IPS-20b (cell line): ENCODE results near the gene LYSMD4.
"Not testable (repeated sequence)": the region's sequence is repeated elsewhere in the genome, so short reads cannot be mapped to it uniquely, and the experiment has no call there.

Experiments used
- H3K27ac ChIP-seq: one replicate; pipeline ENCODE4 v1.5.1; 2013; ENCODE audit warnings: low read length
- H3K27me3 ChIP-seq: 2 replicates; pipeline ENCODE4 v1.6.1; 2013; ENCODE audit warnings: mild to moderate bottlenecking, low read length, inconsistent platforms; ENCODE audit not compliant: insufficient read depth
- H3K36me3 ChIP-seq: 2 replicates; pipeline ENCODE4 v1.6.1; 2013; ENCODE audit warnings: low read depth, mild to moderate bottlenecking, inconsistent platforms, low read length, moderate library complexity; ENCODE audit not compliant: insufficient read depth
- H3K4me1 ChIP-seq: 2 replicates; pipeline ENCODE4 v1.6.1; 2013; ENCODE audit warnings: mild to moderate bottlenecking, control low read depth, inconsistent platforms, low read length, moderate library complexity; ENCODE audit not compliant: insufficient read depth
- H3K4me3 ChIP-seq: 2 replicates; pipeline ENCODE4 v1.5.1; 2013; ENCODE audit warnings: mild to moderate bottlenecking, low read length, inconsistent platforms
- H3K9ac ChIP-seq: 2 replicates; pipeline ENCODE4 v1.6.1; 2013; ENCODE audit warnings: low read depth, mild to moderate bottlenecking, inconsistent platforms, low read length, moderate library complexity
- H3K9me3 ChIP-seq: 2 replicates; pipeline ENCODE4 v1.6.1; 2013; ENCODE audit warnings: mild to moderate bottlenecking, low read depth, low read length, inconsistent platforms; ENCODE audit not compliant: insufficient read depth

Gene LYSMD4

DNA sequence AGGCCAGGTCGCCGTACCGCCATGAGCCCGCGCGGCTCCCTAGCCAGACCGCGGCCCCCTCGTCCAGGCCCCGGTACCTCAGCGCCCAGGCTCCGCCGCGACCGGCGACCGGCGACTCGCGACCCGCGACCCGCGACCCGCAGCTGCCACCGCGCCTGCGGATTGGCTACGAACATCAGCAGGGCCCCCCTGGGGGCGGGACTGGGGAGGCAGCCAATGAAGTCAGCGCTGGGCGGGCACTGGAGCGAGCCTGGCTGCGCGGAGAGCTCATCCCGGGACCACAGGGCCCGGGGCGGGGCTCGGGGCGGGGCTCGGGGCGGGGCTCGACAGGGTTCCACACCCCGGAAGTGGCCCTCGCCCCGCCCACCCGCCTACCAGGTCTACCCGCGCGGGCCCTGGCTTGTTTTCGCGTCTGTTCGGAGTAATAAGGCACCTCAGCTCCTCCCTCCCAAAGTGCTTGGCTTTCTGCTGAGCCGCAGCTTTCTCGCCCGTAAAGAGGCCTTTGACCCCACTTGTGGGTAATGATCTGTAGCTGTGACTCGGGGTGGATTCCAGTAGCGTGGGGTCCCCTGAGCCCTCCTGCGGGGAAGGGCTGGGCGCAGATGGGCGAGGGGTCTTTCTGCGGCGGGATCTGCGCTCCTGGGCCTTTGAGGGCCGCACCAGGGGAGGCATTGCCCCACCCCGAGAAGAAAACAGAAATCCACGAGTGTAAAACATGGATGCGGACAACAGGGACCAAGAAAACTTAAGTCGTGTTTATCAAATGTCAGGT lies at the start of gene LYSMD4:
Gene LYSMD4, minus strand, starts transcription at position 170 of the 772 bp plus-strand sequence. CDS start 1,438 bp downstream, outside the sequence.
- H3K9me3 ChIP-seq: no peaks in the 10 kb centered on the region
- peak within 1 kb of the TSS; percentile 93 for H3K27ac ChIP-seq
- H3K36me3 ChIP-seq: peaks cover 12% of the 10 kb centered on the region; the same call in 1 of the 2 replicates
- peaks cover 13% of the 10 kb centered on the region for H3K27me3 ChIP-seq
- peak within 1 kb of the TSS; percentile 69 for H3K4me3 ChIP-seq
- H3K9ac ChIP-seq: peak within 1 kb of the TSS; percentile 84
- peaks cover 14% of the 10 kb centered on the region for H3K4me1 ChIP-seq

DNA sequence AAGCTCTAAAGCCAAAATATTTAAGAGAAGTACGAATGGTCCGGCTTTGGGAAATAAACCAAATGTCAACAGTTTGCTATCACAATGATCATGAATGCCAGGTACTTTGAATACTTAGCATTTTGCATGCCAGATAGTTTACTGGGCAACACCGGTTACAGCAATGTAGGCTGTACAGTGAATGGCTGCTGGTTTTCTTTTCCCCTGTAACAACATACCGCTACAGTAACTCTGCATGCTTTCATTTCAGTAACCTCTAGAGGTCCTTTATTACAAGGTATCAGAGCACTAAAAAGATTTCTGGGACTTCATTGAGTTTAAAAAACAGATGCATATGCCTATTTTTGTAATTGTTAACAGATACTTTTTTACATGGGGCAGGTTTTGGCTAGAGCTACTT lies 48.8 kb upstream of the LYSMD4 start:
- not testable (repeated sequence) for H3K4me3 ChIP-seq, H3K9me3 ChIP-seq, H3K9ac ChIP-seq, H3K36me3 ChIP-seq, H3K27me3 ChIP-seq, H3K27ac ChIP-seq, H3K4me1 ChIP-seq

DNA sequence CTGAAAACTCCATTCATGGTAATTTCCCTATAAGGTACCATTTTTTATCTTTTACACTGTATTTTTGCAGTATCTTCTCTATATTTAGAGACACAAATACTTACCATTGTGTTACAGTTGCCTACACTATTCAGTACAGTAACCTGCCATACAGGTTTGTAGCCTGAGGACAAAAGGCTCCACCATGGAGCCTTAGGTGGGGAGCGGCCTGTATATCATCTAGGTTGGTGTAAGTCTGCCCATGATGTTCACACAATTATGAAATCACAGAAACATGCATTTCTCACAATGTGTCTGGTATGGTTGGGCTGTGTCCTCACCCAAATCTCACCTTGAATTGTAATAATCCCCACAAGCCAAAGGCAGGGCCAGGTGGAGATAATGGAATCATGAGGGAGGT lies 43.9 kb upstream of the LYSMD4 start:
- H3K9ac ChIP-seq: no peak overlapping the region
- H3K27me3 ChIP-seq: no peaks in the 10 kb centered on the region
- no peaks in the 10 kb centered on the region for H3K36me3 ChIP-seq
- H3K4me3 ChIP-seq: no peak overlapping the region
- no peaks in the 10 kb centered on the region for H3K4me1 ChIP-seq
- H3K27ac ChIP-seq: no peak overlapping the region
- H3K9me3 ChIP-seq: no peaks in the 10 kb centered on the region

DNA sequence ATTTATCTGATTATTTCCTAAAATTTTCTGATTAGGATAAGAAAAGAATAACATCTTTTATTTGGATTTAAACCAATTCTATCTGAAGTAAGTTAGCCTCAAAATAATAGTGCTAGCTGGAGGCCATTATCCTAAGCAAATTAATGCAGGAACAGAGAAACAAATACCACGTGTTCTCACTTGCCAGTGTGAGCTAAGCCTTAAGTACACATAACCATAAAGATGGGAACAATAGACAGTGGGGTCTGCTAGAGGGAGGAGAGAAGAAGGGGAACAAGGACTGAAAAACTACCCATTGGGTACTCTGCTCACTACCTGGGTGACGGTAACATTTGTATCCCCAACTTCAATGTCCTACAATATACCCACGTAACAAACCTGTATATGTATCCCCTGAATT lies 31.3 kb upstream of the LYSMD4 start:
- Histone ChIP-seq H3K4me3 (no peak overlapping the region), H3K27me3 (no peaks in the 10 kb centered on the region), H3K36me3 (no peaks in the 10 kb centered on the region), H3K9ac (no peak overlapping the region), H3K27ac (no peak overlapping the region), H3K9me3 (no peaks in the 10 kb centered on the region), H3K4me1 (no peaks in the 10 kb centered on the region)

DNA sequence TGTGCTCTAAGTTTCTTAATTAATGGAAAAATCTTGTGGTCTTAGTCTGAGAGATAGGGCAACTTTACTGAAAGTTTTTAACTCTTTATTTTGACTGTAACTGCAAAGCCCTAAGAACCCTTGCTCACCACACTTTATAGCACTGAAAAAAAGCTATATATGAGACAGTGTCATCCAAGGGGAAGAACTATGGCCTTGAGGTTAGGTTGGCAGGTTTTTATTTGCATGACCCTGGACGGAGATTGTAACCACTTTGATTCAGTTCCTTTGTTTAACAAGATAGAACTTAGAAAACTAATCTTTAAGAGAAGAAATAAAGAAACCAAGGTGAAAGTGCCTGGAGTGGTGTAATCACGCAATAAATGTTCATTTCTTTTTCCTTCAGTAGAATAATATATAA lies 30.6 kb upstream of the LYSMD4 start:
- Histone ChIP-seq H3K9ac (no peak overlapping the region), H3K36me3 (no peaks in the 10 kb centered on the region), H3K4me1 (no peaks in the 10 kb centered on the region)

DNA sequence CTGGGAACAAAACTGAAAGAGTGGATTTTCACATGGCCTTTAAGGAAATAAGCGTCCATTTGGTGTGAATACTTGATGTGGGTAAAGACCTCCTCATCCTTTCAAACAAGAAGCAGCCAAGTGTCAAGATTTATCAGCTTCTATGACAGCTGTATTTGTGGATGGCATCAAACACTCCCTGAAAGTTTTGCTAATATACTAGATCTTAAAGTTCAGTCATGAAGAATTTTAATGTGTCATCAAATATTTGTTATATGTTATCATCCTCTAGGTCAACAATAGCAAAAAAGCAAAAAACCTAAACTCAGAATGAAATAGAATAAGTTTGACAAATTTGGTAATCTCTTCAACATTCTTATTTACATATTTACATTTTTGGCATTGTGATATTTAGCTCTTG lies 29.1 kb upstream of the LYSMD4 start:
- no peak overlapping the region for H3K27ac ChIP-seq
- H3K36me3 ChIP-seq: no peaks in the 10 kb centered on the region
- H3K4me1 ChIP-seq: no peaks in the 10 kb centered on the region
- H3K9ac ChIP-seq: no peak overlapping the region
- H3K4me3 ChIP-seq: no peak overlapping the region
- H3K27me3 ChIP-seq: no peaks in the 10 kb centered on the region
- H3K9me3 ChIP-seq: no peaks in the 10 kb centered on the region

More for the DNA sequence above, 30.6 kb upstream of the LYSMD4 start:
- Histone ChIP-seq H3K27ac (no peak overlapping the region), H3K27me3 (no peaks in the 10 kb centered on the region), H3K9me3 (no peaks in the 10 kb centered on the region), H3K4me3 (no peak overlapping the region)

DNA sequence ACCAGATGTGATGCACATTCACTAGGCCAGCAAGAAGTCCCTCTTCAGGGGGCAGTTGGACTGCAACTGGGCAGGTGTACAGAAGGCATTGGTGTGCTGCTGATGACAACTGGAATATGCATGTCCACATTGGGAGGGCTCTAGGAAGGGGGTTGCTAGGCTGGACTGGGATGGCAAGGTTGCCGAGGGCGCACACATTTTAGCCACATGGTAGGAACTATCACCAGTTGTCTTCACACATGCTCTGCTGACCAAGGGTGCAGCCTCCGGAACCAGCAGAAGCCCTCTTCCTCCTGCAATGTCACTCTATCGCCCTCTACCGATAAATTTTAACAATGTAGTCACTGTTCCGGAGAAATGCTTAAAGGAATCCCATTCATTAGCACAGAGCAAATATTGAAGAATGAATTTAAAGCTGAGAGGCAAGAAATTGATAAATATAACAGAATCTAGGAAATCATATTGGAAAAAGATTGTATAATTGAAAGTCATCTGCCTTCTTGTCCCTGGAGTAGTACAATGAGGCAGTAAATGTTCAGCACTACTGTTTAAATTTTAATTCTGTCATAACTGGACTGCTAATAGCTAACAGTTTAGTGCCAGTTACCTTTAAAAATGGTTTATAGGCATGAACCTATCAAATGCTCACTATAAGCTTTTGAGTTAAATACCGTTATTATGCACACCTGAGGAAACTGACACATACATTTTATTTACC lies 22.6 kb upstream of the LYSMD4 start:
- no peak overlapping the region for H3K4me3 ChIP-seq
- H3K4me1 ChIP-seq: no peaks in the 10 kb centered on the region
- H3K9ac ChIP-seq: no peak overlapping the region
- no peaks in the 10 kb centered on the region for H3K9me3 ChIP-seq
- H3K27me3 ChIP-seq: peaks cover 10% of the 10 kb centered on the region; the same call in 1 of the 2 replicates
- H3K27ac ChIP-seq: no peak overlapping the region
- no peaks in the 10 kb centered on the region for H3K36me3 ChIP-seq

DNA sequence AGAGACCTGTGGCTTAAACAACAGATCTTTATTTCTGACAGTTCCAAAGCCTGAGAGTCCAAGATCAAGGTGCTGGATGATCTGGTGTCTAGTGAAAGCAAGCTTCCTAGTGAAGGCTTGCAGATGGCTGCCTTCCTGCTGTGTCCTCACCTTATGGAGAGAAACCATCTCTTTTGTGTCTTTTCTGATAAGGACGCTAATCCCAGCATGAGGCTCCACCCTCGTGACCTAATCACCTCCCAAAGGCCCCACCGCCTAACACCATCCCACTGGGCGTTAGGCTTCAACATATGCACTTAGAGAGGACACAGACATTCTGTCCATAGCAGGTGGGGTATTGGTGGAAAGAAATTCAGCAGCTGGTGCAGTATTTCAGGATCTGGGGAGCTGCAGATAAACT lies 19.8 kb upstream of the LYSMD4 start:
- Histone ChIP-seq H3K27me3 (peaks cover 10% of the 10 kb centered on the region; the same call in 1 of the 2 replicates), H3K4me1 (no peaks in the 10 kb centered on the region), H3K36me3 (no peaks in the 10 kb centered on the region)

DNA sequence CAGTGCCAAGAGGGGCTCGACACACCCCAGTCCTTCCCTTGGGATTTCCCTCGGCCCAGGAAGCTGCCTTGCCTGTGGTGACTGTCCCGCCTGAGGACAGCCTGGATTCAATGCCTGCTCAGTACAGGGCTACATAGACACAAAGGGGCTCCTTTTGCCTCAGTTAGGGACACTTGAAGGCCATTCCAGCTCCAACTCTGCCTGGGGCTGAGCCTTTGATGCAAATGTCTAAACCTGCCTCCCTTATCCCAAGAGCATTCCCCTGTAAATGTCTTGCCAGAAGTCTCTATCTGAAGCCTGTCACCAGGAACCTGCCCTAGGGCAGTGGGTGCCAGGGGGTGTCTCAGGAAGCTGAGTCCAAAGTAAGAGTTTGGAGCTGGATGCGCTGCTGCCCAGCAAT lies 19.3 kb upstream of the LYSMD4 start:
- Histone ChIP-seq H3K27ac (no peak overlapping the region), H3K36me3 (no peaks in the 10 kb centered on the region), H3K9ac (no peak overlapping the region), H3K9me3 (no peaks in the 10 kb centered on the region), H3K27me3 (peaks cover 10% of the 10 kb centered on the region; the same call in 1 of the 2 replicates), H3K4me1 (no peaks in the 10 kb centered on the region), H3K4me3 (no peak overlapping the region)

More for the DNA sequence above, 19.8 kb upstream of the LYSMD4 start:
- no peak overlapping the region for H3K27ac ChIP-seq
- H3K4me3 ChIP-seq: no peak overlapping the region
- H3K9ac ChIP-seq: no peak overlapping the region
- H3K9me3 ChIP-seq: no peaks in the 10 kb centered on the region

DNA sequence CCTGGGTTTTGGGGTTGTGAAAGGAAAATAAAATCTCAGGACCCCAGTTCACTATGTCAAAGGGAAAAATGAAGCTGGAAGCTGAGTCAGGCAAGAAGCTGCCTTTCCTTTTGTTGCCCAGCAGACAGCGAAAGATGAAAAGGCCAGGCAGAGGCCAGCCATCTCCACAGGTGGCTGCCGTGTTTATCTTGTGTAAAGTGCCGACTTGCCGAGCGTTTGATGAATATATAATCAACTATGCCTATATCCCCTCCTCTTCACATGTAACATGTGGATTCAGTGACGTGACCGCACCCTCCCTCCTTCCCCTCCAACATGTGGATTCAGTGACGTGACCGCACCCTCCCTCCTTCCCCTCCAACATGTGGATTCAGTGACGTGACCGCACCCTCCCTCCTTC lies 17.1 kb upstream of the LYSMD4 start:
- H3K27ac ChIP-seq, H3K9ac ChIP-seq, H3K36me3 ChIP-seq, H3K4me1 ChIP-seq, H3K27me3 ChIP-seq, H3K9me3 ChIP-seq, H3K4me3 ChIP-seq: not testable (repeated sequence)

DNA sequence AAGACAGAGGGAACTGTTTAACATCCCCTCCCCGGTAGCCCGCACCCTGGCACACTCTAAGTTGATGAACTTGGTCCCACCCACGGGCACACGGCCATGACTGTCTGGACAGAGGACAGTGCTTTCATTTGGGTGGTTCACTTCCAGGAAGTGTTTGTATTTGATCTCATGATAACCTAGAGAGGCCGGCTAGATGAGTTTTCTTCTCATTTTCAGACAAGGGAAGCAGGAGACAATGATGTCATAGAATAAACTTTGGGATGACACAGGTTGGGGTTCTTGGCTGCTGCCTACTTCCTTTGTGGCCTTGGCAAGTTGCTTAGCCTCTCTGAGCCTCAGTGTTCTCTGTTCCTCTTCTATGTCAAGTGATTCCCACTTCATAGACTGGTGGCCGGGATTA lies 16.1 kb upstream of the LYSMD4 start:
- H3K27ac ChIP-seq: no peak overlapping the region
- H3K4me1 ChIP-seq: no peaks in the 10 kb centered on the region

More for the DNA sequence above, 16.1 kb upstream of the LYSMD4 start:
- Histone ChIP-seq H3K9me3 (no peaks in the 10 kb centered on the region), H3K27me3 (peaks cover 7% of the 10 kb centered on the region; the same call in 1 of the 2 replicates), H3K36me3 (no peaks in the 10 kb centered on the region), H3K9ac (no peak overlapping the region), H3K4me3 (no peak overlapping the region)
